NCI-H526 (cell line): Measurements from ENCODE around the gene FRS2.
A peak's percentile ranks its signal among the peaks of the same experiment; 100 is the strongest.

Source experiments
- DNase-seq, 2 experiments: peaks; one replicate each; lab custom pipeline; 2025; lab: John Stamatoyannopoulos, UW

The FRS2 gene

DNA sequence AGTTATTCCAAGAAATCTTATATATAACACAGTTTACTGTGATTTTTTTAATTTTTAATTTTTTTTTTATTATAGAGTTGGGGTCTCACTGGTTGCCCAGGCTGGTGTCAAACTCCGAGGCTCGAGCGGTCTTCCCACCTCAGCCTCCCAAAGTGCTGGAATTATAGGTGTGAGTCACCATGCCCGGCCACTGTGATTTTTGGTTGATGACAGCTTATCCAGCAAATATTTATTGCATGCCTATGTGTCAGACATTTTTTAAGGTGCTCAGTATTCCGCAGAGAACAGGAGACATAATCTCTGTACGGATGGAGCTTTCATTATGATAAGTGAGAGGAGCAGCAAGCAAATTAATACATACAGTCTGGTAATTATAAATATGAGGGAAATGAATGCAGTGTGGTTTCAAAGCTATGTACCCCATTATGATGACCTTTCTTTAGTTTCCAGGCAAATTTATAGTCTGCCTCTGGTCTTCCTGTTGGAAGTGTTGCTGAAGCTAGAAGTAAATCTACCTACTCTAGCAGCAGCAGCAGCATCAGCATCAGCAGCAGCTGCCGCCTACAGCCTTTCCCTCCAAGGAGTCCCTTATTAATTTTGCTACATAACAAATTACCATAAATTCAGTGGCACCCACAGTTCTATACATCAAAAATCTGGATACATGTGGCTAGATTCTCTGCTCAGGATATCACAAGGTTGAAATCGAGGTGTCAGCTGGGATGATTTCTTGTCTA is 32.3 kb downstream of the FRS2 start:
- DNase-seq = no peak

- no peak for DNase-seq
These were observed 37.9 kb downstream of the FRS2 start for GRCh38 chr12:69508091-69508490.

GRCh38 chr12:69508621-69509020 is 38.4 kb downstream of the FRS2 start:
- DNase-seq = no peak

DNA sequence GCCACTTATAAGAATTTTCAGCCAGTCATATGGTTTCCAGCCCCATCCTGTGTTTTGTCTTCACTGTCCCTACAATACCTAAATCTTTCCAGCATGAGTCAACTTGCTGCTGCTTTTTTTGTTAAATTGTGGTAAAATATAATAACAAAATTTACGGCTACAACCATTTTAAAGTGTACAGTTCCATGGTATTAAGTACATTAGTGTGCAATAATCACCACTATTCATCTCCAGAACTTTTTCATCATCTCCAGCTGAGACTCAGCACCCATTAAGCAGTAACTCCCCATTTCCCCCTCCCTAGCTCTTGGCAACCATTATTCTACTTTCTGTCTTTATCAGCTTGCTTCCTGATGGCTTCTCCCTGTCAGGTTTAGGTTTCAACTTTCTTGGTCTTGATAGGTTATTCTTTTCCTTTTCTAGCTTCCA is 39.1 kb downstream of the FRS2 start:
- no peak for DNase-seq

DNA sequence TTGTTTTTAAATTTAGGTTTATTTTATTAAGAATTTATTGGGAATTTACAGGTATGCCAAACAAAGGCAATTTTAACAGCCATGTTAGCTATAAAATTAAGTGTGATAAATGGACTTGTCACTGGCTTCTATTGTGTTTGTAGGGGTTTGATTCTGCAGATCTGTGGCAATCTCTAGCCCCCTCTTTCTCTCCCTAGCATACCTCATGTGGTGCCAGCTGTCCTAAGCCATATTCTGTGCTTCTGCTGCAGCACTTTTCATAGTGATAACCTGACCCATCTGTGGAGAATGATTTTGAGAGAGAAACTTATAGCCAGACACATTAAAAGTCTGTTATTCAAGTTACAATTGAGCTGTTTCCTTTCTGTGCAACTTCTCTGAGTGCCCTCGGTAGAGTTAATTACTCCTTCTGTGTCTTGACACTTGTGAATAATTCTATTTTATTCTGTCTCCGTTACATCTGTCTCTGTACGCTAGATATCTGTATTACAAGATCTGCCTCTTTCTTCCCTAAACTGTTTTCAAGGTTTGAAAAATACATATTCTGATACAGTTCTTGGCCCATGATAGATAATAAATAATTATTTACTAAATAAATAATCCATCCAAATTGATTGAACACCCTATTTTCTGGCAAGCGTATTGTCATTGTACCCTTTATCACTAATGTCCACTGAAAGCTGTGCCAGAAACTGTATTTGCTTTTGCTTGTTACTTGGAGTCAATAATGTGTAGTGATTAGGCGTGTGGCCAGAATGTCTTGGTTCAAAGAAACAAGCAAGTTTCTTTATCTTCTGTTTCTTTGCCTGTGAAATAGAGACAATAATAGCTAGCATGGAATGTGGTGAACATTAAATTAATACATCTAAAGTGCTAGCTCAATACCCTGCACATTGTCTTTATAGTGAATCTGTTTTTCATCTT is 40.0 kb downstream of the FRS2 start:
- DNase-seq = no peak

- no peak for DNase-seq
These were observed 40.8 kb downstream of the FRS2 start for GRCh38 chr12:69511016-69511415.

GRCh38 chr12:69511469-69512267 is 41.5 kb downstream of the FRS2 start:
- no peak for DNase-seq

DNA sequence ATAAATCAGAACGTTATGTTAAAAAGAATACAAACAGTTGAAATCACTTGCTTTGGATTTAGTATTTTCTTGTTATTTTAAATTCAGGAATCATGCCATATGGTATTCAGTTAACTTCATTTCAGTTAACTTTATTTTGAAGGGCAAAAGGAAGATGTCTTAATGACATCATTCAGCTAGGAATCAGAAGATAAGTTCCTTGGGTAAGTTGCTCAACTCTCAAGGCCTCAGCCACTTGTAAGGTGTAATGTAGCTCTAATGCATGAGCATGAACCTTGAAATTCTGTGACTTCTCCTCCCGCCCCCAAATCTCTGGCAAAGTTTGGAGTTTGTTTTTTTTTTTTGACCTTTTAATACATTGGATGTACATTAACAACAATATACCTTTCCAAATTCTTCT is 42.6 kb downstream of the FRS2 start:
- no peak for DNase-seq

DNA sequence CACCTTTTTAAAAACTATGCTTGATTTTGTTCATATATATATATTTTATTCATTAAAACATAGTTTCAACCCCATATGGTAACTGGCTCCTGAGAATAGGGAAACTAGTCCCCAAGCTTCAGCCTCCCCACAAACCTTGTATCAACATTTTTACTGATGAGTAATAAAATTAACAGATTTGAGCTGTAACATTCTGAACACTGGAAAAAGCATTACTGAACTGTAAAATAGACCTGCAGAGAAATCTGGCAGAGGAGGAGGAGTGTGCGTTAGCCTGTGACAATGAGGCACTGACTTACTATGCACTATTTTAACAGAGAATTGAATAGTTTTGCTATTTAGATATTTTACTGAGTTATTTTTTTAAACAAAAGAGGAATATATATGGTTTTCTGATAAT is 43.1 kb downstream of the FRS2 start:
- no peak for DNase-seq

DNA sequence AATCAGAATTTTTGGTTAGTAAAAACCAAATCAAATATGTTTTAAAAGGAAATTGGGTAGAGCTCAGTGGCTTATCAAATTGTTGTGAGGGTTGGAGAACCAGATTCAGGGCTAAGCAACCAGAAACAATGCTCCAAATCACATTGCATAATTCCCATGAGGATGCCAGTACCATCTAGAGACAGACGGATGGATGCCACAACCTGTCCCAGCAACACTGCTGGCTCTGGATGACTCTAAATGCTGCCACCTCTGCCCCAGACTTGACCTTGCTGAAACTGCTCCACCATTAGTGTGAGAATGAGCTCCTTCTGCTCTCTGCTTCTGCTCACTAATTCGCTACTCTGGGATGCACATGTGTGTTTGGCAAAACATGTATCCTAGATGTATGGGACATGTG is 43.9 kb downstream of the FRS2 start:
- DNase-seq = no peak

DNA sequence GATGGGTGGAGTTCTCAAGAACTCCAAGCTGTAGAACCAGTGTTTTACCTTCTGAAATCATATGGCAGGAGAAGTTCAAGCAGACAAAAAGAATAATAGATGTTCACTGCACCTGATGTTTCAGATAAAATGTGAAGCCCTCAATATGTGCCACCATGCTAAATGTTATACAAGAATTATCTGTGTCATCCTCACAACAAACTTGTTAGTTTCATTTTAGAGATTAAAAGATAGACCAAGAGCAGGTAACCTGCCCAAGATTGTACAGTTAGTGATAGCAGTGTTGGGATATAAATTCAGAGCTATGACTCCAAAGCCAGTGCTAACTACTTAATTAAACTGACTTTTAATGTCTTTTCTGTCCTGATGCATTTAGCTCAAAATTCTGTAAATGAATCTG is 44.7 kb downstream of the FRS2 start:
- DNase-seq = no peak

GRCh38 chr12:69515394-69515930 is 45.3 kb downstream of the FRS2 start:
- no peak for DNase-seq

DNA sequence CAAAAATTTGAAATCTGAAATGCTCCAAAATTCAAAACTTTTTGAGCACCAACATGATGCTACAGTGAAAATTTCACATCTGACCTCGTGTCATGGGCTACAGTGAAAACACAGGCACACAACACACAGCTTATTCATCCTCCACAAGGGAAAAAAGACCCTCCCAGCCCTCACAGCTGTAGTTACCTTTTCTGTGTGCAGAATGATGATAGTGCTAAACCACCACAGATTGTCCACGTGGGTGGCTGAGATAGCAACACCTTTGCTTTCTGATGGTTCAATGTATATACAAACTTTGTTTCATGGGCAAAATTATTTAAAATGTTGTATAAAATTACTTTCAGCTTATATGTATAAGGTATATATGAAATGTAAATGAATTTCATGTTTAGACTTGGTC is 46.8 kb downstream of the FRS2 start:
- no peak for DNase-seq

DNA sequence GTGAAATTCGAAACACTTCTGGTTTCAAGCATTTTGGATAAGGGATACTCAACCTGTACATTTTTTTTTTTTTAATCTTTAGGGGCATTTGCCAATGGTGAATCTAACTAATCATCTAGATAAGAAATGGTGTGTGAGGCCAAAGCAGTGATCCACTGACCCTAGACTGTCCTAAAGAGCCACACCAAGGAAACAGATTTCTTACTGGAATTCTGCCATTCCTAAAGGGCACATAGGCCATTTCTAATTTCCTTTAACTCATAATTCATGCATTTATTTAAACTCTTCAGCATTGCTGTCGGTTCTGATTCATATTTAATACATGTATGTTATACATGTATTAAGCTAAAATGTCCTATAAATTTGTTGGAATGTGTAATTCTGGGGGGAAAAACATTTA is 47.2 kb downstream of the FRS2 start:
- DNase-seq = no peak

GRCh38 chr12:69519871-69520270 is 49.7 kb downstream of the FRS2 start:
- no peak for DNase-seq

DNA sequence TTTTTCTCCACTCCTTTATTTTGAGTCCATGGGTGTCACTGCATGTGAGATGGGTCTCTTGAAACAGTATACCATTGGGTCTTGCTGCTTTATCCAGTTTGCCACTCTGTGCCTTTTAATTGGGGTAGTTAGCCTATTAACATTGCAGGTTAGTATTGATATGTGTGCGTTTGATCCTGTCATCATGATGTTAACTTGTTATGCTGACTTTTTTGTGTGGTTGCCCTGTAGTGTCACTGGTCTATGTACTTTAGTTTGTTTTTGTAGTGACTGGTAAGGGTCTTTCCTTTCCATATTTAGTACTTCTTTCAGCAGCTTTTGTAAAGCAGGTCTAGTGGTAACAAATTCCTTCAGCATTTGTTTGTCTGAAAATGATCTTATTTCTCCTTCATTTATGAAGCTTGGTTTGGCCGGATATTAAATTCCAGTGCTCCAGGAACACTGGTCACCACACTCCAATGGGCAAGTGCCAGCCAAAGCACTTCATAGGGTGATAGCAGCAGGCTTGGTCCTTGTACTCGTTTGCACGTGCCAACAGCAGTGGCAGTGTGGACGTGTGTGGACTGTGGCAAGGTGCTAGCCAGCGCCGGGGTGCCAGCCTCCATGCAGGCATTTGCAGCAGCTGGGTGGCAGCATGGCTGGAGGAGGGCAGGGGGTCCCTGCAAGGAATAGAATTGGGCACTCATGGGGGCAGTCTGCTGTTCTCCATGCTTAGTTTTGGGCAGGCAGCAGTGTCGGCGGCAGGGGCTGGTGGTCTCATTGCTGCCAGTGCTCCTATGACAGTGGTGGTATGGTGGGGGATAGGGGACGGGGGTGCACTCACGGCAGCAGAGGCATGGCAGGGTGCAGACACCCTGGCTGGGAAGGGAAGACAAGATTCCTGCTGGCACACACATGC is 53.5 kb downstream of the FRS2 start:
- no peak for DNase-seq

GRCh38 chr12:69524331-69524630 is 54.1 kb downstream of the FRS2 start:
- DNase-seq = no peak

GRCh38 chr12:69524755-69525469 is 54.7 kb downstream of the FRS2 start:
- no peak for DNase-seq

DNA sequence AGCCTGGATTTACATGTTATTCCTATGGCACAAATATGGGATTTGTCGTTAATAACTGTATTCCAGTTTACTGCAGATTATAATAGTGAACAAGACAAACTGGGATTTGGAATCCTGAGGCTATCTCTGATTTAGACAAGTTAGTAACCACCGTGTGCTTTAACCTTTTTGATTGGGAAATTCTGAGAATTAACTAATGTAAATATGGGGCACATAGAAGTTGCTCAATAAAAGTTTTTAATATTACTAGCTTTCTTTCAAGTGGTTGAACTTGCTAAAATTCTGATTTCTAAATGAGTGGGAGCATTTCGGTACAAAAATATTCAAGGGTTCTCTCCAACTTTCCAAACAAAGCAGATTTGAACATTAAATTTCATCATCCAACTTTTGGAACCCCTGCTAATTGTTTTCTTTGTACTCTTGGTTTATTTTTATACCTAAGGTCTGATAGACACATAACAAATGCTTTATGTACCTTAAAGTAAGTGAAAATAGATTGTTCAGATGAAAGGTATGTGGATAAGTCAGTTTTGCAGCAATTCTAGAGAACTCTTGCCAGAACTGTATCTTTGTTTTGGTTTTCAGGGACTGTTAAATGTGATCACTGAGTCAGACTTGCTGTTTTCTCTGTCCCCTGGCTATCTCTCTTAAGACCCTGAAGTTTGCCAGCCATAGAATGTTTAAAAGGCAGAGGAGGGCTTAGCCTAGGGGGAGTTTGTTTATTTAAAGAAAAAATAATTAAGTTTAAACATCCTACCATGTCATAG is 57.5 kb downstream of the FRS2 start:
- no peak for DNase-seq

- peak; percentile 1 to 45 for DNase-seq
These were observed 58.8 kb downstream of the FRS2 start for GRCh38 chr12:69529021-69529420.
